Inflammatory macrophage (primary cell): ENCODE measurements around the gene TSR3.

ENCODE experiments used
- DNase-seq, 2 donors: peaks; one replicate each; pipeline ENCODE4 v3.0.0-alpha.2; 2020 to 2022
- total RNA-seq, 18 experiments: gene quantifications; one replicate each; lab custom pipeline; 2026; ENCODE audit warnings: mixed read lengths in 6 of 18, inconsistent platforms in 2 of 18; lab: John Stamatoyannopoulos, UW

TSR3 gene
- total RNA-seq: 4.8 to 35.6 (median 16.5) reads per million in 18 experiments

DNA sequence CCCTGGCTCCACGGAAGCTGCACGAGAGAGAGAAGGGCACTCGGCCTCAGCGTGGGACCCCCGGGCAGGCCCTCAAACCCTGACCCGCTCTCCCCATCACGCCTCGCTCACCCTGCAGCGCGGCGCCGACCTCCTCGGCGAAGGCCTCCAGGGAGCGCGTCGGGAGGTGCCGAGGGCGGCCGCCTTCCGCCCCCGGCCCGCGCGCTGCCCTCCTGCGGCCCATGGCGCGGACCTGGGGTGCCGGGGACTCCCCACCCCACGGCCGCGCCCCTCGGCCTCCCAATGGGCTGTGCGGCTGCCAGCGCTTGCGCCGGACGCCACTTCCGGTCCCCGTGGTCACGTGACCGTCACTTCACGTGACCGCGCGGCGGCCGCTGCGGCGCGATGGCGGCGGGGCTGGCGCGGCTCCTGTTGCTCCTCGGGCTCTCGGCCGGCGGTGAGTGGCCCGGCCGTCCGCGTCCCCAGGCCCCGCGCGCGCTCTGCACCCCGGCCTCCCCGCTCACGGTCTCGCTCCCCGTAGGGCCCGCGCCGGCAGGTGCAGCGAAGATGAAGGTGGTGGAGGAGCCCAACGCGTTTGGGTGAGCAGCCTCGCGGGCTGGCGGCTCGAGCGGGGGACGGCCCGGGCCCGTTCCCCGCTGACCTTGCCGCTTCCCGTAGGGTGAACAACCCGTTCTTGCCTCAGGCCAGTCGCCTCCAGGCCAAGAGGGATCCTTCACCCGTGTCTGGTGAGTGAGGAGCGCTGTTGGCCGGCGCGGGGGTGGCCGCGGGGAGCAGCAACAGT is at the start of gene TSR3, which contains the start of gene GNPTG:
TSS of gene TSR3 (minus strand) at position 297 of the 781 bp plus-strand sequence. CDS start at position 223, 74 bp downstream.
TSS of gene GNPTG (plus strand) at position 350 of the 781 bp plus-strand sequence. CDS start at position 385, 35 bp downstream.
- peak; percentile 85 to 94 for DNase-seq

DNA sequence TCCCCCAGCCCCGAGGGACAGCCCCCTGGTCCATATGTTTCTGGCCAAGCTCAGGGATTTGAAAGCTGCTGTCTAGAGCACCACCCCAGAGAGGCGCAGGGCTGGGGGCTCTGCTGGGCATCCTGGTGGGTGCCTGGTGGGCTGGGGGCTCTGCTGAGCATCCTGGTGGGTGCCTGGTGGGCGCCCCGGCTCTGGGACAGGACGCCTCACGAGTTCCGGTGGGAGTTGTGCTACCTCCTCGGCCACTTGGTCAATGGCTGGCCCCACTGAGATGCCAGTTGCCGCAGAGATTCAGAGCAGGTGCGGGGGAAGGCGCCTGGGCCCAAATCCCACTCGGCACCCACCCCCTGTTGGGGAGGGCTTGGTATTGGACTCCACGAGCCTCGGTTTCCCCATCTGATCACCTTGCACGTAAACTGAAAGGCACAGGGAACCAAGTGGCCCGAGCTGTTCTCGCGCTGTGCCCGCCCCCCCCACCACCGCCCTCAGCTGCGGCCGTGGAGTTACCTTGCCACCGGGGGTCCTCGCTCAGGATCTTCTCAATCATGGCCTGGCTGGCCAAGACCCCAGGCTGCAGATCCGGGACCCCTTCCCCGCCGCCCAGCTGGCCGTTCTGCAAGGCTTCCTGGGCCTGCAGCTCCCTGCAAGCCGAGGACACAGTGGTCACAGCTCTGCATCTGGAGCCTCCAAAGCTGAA is 49.5 kb upstream of the TSR3 start:
- no peak for DNase-seq

DNA sequence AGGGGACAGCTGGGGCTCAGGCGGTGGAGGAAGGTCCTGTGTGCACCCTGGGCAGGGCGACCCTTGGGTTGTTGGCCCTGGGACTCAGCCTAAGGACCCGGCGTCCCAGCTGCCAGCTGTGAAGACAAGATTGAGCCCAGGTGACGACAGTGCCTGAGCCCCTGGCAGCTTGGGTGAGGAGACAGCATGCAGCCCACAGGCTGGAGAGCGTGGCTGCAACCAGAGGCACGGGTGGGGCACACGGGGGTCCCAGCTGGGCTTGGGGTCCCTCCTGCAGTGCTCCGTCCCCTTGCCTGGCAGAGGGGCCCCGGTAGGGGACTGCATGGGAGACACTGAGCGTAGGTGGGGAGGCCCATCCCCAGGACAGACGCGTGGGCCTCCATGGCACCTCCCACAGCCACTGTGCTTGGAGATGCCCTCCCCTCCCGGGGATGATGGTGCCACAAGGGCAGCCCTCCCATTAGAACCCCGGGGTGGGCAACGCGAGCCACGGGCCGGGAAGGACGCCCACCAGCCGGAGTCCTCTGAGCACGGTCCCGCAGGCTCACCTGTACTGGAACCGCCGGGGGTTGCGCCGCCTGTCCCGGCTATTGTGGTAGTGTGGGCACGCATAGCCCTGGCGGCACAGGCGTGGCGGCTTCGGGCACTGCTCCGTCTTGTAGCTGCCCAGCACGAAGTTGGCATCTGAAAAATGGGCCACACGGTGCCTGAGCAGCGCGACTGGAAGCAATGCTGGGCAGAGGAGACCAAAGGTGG is 47.3 kb upstream of the TSR3 start:
- DNase-seq: no peak

DNA sequence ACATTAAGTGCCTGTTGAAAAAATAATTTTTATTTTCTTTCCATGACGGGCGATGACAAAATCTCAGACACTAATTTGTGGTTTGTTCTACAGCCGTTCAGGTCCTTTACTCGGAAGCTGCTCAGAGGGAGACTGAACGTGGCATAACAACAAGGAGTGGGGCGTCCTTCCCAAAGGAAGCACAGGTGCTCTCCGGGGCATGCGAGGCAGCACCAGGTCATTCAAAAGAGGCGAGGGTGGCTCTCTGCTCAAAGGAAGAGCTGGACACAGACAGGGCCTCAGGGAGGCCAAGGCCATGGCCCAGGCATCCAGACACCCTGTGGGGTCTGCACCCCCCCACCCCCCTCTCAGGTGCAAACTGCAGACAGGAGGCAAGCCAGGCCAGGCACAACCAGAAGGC is 46.7 kb upstream of the TSR3 start:
- DNase-seq: no peak

DNA sequence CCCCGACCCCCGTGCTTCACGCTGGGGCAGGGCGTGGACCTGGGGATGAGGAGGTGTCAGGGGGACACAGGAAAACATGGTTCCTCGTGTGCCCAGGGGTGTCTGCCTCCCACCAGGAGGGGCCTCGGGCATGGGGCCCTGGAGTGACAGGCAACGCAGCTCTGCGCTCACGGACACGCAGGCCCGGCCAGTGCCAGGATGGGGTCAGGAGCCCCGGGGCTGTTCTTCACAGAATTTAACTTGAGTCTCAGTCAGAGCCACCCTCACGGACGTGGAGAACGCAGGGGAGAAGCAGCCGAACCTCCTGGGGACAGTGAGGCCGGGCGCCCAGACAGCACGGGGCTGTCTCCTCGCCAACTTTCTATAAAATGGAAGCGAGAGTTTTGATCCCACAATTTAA is 46.1 kb upstream of the TSR3 start:
- DNase-seq: no peak

DNA sequence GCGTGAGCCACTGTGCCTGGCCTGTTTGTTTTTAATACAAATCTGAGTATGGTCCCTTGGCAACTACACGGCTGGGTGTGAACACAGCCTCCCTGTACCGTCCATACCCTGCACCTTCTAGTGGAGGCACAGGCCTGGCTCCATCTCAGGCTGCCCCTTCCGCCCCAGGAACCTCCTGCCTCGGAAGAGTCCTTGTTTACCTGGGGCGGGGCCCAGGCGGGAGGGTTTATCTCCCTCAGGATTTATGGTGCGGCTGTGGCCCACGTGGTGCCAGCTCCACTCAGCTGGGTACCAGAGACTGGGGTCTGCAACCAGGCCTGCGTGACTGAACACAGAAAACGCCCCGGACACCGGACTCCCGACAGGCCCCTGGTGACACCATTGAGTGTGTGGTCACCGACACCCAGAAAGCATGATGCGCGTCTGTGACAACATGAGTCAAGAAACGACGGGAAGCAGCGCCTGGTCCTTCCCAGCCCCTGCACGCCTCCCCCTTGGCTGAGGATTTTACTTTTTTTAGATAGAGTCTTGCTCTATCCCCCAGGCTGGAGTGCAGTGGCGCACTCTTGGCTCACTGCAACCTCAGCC is 43.9 kb upstream of the TSR3 start:
- DNase-seq: no peak

DNA sequence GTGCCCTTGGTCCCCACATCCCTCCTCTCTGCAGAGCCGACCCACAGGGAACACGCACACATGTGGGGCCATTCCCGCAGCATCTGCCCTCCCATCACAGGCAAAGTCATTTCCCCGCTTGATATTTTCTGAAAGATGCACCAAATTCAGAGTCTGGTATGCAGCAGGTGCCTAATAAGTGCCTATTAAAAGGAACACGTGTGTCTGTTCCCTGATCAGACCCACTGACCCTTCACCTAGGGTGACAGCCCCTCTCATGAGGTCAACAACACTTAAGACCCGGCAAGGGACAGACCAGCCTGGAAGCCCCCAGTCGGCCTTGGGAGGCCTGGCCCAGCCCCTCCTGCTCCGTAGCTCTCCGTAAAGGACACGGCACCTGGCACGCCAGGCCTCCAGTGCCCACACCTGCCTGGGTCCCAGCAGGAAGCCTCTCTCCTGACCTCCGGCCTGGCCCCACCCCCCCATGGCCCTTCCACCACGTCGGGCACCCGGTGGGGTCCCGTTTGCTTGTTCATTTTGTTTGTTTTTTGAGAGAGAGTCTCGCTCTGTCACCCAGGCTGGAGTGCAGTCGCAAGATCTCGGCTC is 42.8 kb upstream of the TSR3 start:
- no peak for DNase-seq

DNA sequence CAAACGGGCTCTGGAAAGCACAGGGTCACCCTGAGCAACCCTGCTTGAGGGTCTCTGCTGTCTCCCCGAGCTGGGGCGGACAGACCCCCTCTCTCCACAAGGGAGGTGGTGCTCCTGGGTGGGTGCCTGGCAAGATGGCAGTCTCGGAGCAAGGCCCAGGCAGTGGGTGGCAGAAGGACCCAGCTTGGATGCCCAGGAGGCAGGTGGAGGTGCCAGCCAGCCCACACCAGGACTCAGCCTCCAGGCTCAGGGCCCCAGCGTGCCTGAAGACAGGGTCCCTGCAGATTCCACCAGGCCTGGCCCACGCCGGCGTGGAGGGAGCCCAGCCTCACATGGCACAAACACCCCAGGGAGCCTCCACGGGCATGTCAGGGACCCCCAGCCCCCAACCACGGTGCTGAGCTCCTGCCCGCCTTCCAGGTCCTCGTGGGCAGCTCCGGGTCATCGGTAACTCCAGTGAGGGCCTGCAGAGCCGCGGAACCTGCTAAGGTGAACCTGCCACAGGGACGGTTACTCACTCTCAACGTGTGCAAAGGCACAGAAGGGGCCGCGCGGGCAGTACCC is 42.0 kb upstream of the TSR3 start:
- no peak for DNase-seq

DNA sequence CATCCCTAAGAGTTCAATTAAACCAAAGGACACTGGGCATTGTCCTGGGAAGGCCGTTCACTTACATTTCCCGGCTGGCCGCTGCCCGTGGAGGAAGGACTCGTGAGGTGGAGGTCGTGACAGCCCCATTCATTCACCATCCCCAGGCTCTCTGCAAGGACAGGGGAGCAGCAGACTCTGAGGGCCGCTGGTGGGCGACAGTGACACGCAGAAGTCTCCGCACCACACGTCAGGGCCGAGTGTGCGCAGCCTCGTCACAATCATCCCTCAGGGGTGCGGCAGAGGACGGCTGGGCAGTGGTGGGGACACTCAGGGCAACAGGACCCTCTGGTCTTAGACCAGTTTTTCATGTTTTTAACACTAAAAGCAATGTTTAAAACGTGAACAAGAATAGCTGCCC is 41.1 kb upstream of the TSR3 start:
- no peak for DNase-seq

DNA sequence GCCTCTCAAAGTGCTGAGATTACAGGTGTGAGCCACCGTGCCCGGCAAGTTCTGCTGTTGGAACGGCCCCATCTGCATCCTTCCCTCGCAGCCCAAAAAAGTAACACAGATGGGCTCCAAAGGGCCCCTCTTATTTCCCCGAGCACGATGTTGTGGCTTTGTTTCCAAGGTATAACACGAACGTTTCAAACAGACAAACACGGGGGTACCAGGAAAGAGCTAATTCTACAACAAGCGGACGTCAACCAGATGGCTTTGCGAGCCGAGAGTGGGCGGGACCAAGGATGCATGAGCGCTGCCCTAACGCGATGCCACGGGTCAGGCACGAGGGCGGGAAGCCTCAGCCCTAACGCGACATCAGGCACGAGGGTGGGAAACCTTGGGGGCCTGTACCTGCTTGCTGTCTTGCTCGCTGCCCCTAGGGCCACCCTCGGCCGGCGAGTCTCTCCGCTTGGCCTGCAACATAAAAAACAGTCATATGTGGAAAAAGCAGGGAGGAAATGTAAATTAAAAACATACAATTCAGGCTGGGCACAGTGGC is 38.6 kb upstream of the TSR3 start:
- DNase-seq: no peak

DNA sequence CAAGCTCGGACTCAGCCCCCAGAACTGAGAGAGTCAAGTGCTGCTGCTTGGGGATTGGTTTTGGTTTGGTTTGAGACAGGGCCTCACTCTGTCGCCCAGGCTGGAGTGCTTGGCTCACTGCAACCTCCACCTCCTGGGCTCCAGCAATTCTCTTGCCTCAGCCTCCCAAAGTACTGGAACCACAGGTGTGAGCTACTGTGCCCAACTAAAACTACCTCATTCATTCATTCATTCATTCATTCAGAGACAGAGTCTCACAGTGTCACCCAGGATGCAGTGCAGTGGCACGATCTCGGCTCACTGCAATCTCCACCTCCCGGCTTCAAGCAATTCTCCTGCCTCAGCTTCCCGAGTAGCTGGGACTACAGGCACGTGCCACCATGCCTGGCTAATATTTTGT is 38.1 kb upstream of the TSR3 start:
- no peak for DNase-seq

DNA sequence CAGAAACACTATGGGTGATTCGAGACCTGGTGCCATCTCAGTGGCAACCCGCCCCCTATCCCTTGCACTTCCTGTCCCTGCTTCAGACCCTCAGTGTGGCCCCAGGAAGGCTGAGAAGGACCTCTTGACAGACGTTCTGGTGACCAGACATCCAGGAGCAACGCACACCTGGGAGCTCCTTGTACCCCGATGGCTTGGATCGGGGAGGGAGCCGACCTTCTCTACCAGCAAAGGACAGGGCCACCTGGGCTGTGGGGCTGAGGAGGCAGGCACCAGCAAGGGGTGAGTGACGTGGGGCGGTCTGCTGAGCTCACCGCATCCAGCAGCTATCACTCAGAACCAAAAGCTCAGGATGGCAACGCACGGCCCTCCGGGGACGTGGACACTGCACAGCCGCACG is 35.7 kb upstream of the TSR3 start:
- DNase-seq: no peak

DNA sequence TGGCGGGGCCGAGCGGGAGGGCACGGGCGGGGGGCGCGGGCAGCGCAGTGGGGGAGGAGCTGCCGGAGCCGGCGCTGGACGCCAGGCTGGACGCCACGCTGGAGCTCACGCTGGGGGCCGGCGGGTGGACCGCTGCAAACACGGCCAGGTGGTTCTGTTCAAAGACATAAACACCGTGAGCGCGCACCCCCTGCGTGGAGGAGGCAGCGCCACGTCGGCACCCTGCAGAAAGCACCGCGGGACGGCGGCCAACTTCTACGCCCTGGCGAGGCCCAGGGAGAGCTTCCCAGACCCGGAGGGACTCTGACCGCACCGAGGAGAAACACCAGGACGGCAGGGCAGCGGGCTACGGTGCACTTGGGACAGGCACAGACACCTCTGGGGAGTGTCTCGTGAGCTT is 33.6 kb upstream of the TSR3 start:
- no peak for DNase-seq

DNA sequence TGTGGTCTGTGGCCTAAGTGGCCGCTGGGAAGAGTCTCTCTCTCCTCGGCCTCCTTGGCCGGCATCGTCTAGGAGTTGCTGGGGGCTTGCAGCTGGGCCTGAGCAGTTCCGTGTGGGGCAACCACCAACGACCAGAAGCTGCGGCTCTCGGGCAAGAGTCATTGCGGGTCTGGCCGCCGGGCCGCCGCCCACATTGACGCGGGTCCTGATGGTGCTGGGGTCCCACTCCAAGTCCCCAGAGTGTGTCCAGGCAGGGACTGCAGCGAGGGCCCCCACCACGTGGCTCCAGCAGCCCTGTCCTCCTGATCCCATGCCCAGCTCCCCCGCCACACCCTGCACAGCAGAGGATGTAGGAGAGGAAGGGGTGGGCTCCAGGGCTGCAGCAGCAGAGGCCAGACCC is 31.9 kb upstream of the TSR3 start:
- DNase-seq: no peak

DNA sequence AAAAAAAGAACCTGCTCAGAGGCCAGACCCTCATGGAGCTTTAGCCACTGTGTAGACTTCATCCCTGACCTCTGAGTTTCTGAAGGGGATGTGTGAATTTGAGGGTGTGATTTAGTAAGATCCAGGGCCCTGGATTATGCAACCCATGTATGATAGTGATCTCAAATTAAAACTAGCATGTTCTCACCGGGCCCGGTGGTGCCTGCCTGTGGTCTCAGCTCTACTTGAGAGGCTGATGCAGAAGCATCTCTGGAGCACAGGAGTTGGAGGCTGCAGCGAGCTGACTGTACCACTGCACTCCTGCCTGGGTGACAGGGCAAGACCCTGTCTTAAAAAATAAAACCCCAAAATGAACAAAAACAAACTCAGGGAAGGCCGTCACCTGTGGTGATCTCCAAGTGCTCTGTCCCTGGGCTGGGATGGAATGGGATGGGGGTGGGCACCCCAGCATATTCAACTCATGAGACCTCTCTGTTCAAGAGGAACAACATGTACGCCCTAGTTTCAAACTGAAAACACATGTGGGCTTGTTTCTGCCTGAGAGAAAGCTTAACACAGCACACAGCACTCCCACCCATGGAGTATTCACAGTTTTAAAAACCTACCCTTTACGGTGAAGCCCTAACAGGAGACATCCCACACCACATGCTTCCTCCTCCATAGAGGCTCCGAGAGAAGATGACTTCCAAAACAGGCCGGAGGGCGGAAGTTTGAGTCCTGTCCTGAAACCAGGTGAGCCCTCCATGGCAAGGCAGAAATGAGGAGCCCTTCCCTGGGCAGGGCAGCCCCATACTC is 30.1 kb upstream of the TSR3 start:
- DNase-seq: peak in 1 of 2 donors; percentile 7

DNA sequence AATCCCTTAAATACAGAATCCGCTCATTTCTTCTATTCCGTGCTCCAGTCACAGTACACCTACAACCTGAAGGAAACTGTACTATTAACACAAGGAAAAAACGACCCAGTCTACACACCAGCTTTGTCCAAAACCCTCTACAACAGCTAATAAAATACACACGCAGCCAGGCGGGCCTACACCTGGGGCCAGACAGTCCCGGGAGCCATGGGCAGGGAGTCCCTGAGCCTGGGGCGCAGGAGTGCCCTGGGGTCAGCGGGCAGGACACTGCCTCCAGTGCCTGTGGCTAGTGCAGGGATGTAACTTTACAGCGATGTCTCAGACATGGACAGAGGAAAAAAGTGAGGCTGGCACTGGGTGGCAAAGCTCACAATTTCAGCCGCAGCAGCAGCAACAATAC is 28.5 kb upstream of the TSR3 start:
- DNase-seq: no peak

DNA sequence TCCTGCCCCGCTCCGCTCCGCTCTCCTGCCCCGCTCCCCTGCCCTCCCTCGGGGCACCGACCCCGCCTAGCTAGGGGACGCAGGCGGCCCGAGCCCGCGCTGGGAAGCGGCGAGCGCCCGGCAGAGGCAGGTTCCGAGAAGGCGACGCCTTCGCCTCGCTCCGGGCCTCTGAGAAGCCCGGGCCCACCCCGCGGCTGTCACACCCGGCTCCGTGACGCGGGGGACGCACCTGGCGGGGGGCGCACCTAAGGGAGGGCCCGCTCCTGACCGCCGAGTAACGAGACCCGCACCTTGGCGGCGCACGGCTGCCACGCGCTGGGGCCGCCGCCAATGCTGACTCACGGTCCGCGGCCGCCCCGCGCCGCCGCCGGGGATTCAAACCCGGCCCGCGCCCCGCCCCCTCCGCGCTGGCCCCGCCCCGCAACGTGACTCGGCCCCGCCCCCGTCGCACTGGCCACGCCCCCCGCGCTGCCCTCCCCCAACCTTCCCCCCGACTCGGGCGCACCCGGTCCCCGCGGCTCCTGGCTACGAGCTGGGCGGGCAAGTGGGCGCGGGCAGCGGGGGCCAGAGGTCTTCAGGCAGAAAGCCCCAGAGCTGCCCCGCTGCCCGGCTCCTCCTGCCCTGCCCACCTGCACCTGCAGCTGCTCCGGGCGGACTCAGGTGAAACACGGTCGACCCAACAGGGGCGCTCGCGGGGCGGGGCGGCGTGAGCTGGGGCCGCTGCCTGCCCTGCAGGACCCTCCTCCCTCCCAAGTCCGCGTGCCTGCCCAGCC is 27.8 kb upstream of the TSR3 start:
- DNase-seq: peak; percentile 36 to 64

DNA sequence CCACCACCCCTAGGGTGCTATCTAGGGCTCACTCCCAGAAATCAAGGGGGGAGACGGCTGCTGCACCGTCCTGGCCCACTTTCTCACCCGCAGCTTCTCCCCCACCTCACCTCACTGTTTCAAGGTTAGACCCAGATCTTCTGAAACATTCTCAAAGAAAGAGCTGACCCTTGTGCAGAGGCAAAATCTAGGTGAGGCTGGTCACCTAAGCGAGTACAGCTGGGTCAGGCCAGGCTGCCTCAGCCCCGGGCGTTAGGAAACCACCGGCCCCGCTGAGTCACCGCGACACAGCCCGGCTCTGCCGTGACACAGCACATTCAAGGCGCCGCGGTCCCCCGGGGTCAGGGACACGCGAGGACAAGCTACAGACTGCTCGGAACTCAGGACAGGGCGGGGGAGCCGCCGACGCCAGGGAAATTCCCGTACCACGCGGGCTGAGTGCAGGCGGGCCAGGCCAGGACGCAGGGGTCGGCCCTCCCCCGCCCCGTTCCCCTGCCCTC is 27.2 kb upstream of the TSR3 start:
- peak; percentile 73 to 88 for DNase-seq

DNA sequence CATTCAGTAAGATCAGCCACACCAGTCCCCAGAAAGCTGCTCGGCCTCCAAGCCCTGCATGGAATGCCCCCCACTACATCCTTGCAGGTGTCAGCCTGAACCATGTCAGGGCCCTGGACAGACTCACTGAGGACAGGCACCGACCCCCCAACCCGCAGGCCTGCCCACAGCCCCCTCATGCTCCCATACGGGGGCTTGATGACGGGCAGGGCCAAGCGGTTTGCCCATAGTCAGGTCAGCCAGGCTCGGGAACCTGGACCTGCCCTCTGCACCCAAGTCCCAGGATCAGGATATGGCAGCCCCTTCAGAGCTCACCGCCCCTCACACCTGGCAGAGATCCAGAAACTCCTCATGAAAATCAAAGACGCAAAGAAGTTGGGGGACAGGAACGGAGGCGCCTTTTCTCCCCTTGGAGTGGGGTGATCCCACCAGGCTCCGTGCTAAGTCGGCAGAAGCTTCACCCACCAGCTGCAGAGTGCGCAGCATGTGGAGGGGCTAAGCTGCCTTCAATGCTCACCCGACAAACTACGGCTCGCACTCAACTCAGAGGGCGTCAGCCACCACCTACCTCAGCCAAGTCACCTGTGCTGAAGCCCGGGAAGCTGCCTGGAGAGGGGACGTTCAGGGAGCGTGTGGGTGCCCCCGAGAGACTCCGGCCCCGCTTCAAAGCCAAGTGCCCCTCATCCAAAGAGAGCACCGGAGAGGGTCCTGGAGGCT is 26.6 kb upstream of the TSR3 start:
- no peak for DNase-seq
